ENCODE data around the gene TOX2. TPM values are rescaled to one million over a fixed set of nuclear protein-coding genes. Genes with fewer than 3 reads are reported as not detected.

TOX2 gene
- total RNA-seq, 2 experiments from 2014 or later, result 0.23 TPM; not detected in 1

GRCh38 chr20:43963233-43963632 lies 48.6 kb downstream of the TOX2 start:
- POLR2A ChIA-PET, result no interaction called here
- no peak overlapping the region for H3K4me2 ChIP-seq (ENCODE audit: low read length)
- H3K4me1 ChIP-seq (ENCODE audit: insufficient read depth, low read length, poor library complexity, severe bottlenecking), result peaks cover 9% of the 10 kb centered on the region

GRCh38 chr20:43963872-43964791 lies 49.5 kb downstream of the TOX2 start:
- H3K4me1 ChIP-seq (ENCODE audit: insufficient read depth, low read length, poor library complexity, severe bottlenecking), result peaks cover 4% of the 10 kb centered on the region
- no peak overlapping the region for H3K27ac ChIP-seq (ENCODE audit: low read depth, low read length, poor library complexity, severe bottlenecking)
- no peaks in the 10 kb centered on the region for H3K9me3 ChIP-seq (ENCODE audit: low read length)
- H3K9me2 ChIP-seq (ENCODE audit: insufficient read depth, low read length), result no peaks in the 10 kb centered on the region
- intact Hi-C loops (cut with micrococcal nuclease; ENCODE audit: unreplicated experiment), result no loop called here
- no peak for TF ChIP-seq CTCF (conservative IDR thresholded peaks at IDR 0.05; ENCODE audit: low read length)
- no peak for TF ChIP-seq EZH2phosphoT487 (IDR thresholded peaks at IDR 0.05; ENCODE audit: borderline replicate concordance, low read depth, low read length)
- H3K36me3 ChIP-seq (ENCODE audit: insufficient read depth, low read length), result no peaks in the 10 kb centered on the region
- H3K4me2 ChIP-seq (ENCODE audit: low read length), result no peak overlapping the region
- H2AFZ ChIP-seq (ENCODE audit: low read length), result no peak overlapping the region
- H3K4me3 ChIP-seq (ENCODE audit: low read depth, low read length, poor library complexity, severe bottlenecking), result no peak overlapping the region
- no peaks in the 10 kb centered on the region for H4K20me1 ChIP-seq (ENCODE audit: insufficient read depth, low read length)
- no peaks in the 10 kb centered on the region for H3K79me2 ChIP-seq (ENCODE audit: insufficient read depth, low read depth, low read length)
- DNase-seq (ENCODE audit: low spot score), result no peak
- ChIA-PET POLR2A (no interaction called here), CTCF (ENCODE audit: unreplicated experiment) (no interaction called here)
- no TSS peak for BruUV-seq (replicated peaks)

More at GRCh38 chr20:43963233-43963632, 48.6 kb downstream of the TOX2 start:
- CTCF ChIA-PET (ENCODE audit: unreplicated experiment), result no interaction called here
- H3K36me3 ChIP-seq (ENCODE audit: insufficient read depth, low read length), result no peaks in the 10 kb centered on the region
- no peaks in the 10 kb centered on the region for H4K20me1 ChIP-seq (ENCODE audit: insufficient read depth, low read length)
- no peak for DNase-seq (ENCODE audit: low spot score)
- no peaks in the 10 kb centered on the region for H3K9me3 ChIP-seq (ENCODE audit: low read length)
- H3K4me3 ChIP-seq (ENCODE audit: low read depth, low read length, poor library complexity, severe bottlenecking), result no peak overlapping the region
- H3K27ac ChIP-seq (ENCODE audit: low read depth, low read length, poor library complexity, severe bottlenecking), result no peak overlapping the region
- BruUV-seq (replicated peaks), result no TSS peak
- H3K9me2 ChIP-seq (ENCODE audit: insufficient read depth, low read length), result no peaks in the 10 kb centered on the region
- no peak overlapping the region for H2AFZ ChIP-seq (ENCODE audit: low read length)
- intact Hi-C loops (cut with micrococcal nuclease; ENCODE audit: unreplicated experiment), result no loop called here
- H3K79me2 ChIP-seq (ENCODE audit: insufficient read depth, low read depth, low read length), result no peaks in the 10 kb centered on the region
- TF ChIP-seq EZH2phosphoT487 (IDR thresholded peaks at IDR 0.05; ENCODE audit: borderline replicate concordance, low read depth, low read length), result no peak

- POLR2A ChIA-PET, result interaction anchor here (0.5 kb wide), 1 partner anchor 270 kb away, joined by 3 read pairs; no protein-coding TSS in a partner anchor
- CTCF ChIA-PET (ENCODE audit: unreplicated experiment), result no interaction called here
- no TSS peak for BruUV-seq (replicated peaks)
- Histone ChIP-seq H3K4me2 (ENCODE audit: low read length) (no peak overlapping the region), H3K36me3 (ENCODE audit: insufficient read depth, low read length) (no peaks in the 10 kb centered on the region), H4K20me1 (ENCODE audit: insufficient read depth, low read length) (no peaks in the 10 kb centered on the region), H3K9me3 (ENCODE audit: low read length) (no peaks in the 10 kb centered on the region), H3K79me2 (ENCODE audit: insufficient read depth, low read depth, low read length) (no peaks in the 10 kb centered on the region), H3K9me2 (ENCODE audit: insufficient read depth, low read length) (no peaks in the 10 kb centered on the region), H2AFZ (ENCODE audit: low read length) (no peak overlapping the region), H3K4me1 (ENCODE audit: insufficient read depth, low read length, poor library complexity, severe bottlenecking) (no peaks in the 10 kb centered on the region), H3K4me3 (ENCODE audit: low read depth, low read length, poor library complexity, severe bottlenecking) (no peak overlapping the region), H3K27ac (ENCODE audit: low read depth, low read length, poor library complexity, severe bottlenecking) (no peak overlapping the region)
- no peak for DNase-seq (ENCODE audit: low spot score)
- intact Hi-C loops (cut with micrococcal nuclease; ENCODE audit: unreplicated experiment), result no loop called here
- no peak for TF ChIP-seq CTCF (conservative IDR thresholded peaks at IDR 0.05; ENCODE audit: low read length)
Measured at GRCh38 chr20:43968341-43969000, 53.8 kb downstream of the TOX2 start.
